IMR-90 (cell line): Measurements from ENCODE around the gene LDLRAD4. TPM values are rescaled to one million over a fixed set of nuclear protein-coding genes. Genes with fewer than 3 reads are reported as not detected.
A peak's percentile ranks its signal among the peaks of the same experiment; 100 is the strongest.
"Not testable (repeated sequence)": the region's sequence is repeated elsewhere in the genome, so short reads cannot be mapped to it uniquely, and the experiment has no call there.

Experiments
- ATAC-seq: fragments of 200-7000 bp; cut with Tn5 transposase; 2 replicates; pipeline ENCODE4 v1.9.1; 2020; ENCODE audit warnings: low read depth, mild to moderate bottlenecking, moderate library complexity
- BruUV-seq: library from RNA; stranded (reverse); fragments of 400-500 nt; replicated peaks from 2 replicates; lab custom pipeline; 2021; lab: Mats Ljungman, UMichigan
- CTCF ChIA-PET: fragments of 300-600 bp; formaldehyde crosslinking; extraction: SDS; loops from one replicate; lab custom pipeline; 2021; ENCODE audit warnings: antibody characterized with exemption; lab: Yijun Ruan, JAX
- POLR2A ChIA-PET: fragments of 300-600 bp; sonication (Branson Sonifier 250); formaldehyde crosslinking; loops from one replicate; lab custom pipeline; 2022; ENCODE audit warnings: antibody characterized with exemption; ENCODE audit not compliant: unreplicated experiment; lab: Charles Lee
- DNase-seq: peaks from one replicate; pipeline ENCODE4 v3.0.0; 2013
- H2AFZ ChIP-seq: replicated peaks from 2 replicates; pipeline ENCODE3; 2013; ENCODE audit warnings: low read length, mild to moderate bottlenecking; ENCODE audit not compliant: poor library complexity
- H2AK5ac ChIP-seq: 2 replicates; pipeline ENCODE4 v1.6.1; 2013; ENCODE audit warnings: low read depth, low read length, inconsistent platforms
- H2AK9ac ChIP-seq: replicated peaks from 2 replicates; pipeline ENCODE3; 2013; ENCODE audit warnings: mild to moderate bottlenecking, low read depth, low read length, moderate library complexity; ENCODE audit not compliant: poor library complexity
- H2BK120ac ChIP-seq: 2 replicates; pipeline ENCODE4 v1.6.1; 2013; ENCODE audit warnings: low read depth, low read length, inconsistent platforms
- H2BK15ac ChIP-seq: 3 replicates; pipeline ENCODE4 v1.6.1; 2013; ENCODE audit warnings: low read depth, low read length, inconsistent platforms
- H2BK20ac ChIP-seq: 2 replicates; pipeline ENCODE4 v1.6.1; 2013; ENCODE audit warnings: low read depth, mild to moderate bottlenecking, inconsistent platforms, low read length, moderate library complexity
- H2BK5ac ChIP-seq: 2 replicates; pipeline ENCODE4 v1.6.1; 2013; ENCODE audit warnings: mild to moderate bottlenecking, low read depth, low read length, inconsistent platforms; ENCODE audit not compliant: poor library complexity, severe bottlenecking
- H3K14ac ChIP-seq: replicated peaks from 2 replicates; pipeline ENCODE4 v1.6.1; 2013; ENCODE audit warnings: low read depth, low read length, inconsistent platforms
- H3K18ac ChIP-seq: 2 replicates; pipeline ENCODE4 v1.6.1; 2013; ENCODE audit warnings: low read depth, low read length, control low read depth
- H3K23ac ChIP-seq: 2 replicates; pipeline ENCODE4 v1.6.1; 2013; ENCODE audit warnings: low read depth, low read length, inconsistent platforms
- H3K27ac ChIP-seq: 2 replicates; pipeline ENCODE4 v1.5.1; 2013; ENCODE audit warnings: mild to moderate bottlenecking, control low read depth, low read length; ENCODE audit not compliant: insufficient read depth
- H3K27me3 ChIP-seq: 2 replicates; pipeline ENCODE4 v1.6.1; 2013; ENCODE audit warnings: low read length; ENCODE audit not compliant: control insufficient read depth, insufficient read depth
- H3K36me3 ChIP-seq: 2 replicates; pipeline ENCODE4 v1.6.1; 2013; ENCODE audit warnings: low read length, mixed read lengths; ENCODE audit not compliant: control insufficient read depth, insufficient read depth
- H3K4ac ChIP-seq: 2 replicates; pipeline ENCODE4 v1.6.1; 2013; ENCODE audit warnings: low read depth, low read length, inconsistent platforms
- H3K4me1 ChIP-seq: 2 replicates; pipeline ENCODE4 v1.6.1; 2013; ENCODE audit warnings: low read length, mixed read lengths; ENCODE audit not compliant: control insufficient read depth, insufficient read depth
- H3K4me2 ChIP-seq: 2 replicates; pipeline ENCODE4 v1.6.1; 2013; ENCODE audit warnings: low read depth, mild to moderate bottlenecking, control low read depth, low read length, moderate library complexity
- H3K4me3 ChIP-seq: 2 replicates; pipeline ENCODE4 v1.5.1; 2013; ENCODE audit warnings: low read depth, mild to moderate bottlenecking, control low read depth, low read length, moderate library complexity; ENCODE audit not compliant: insufficient read depth
- H3K56ac ChIP-seq: 2 replicates; pipeline ENCODE4 v1.6.1; 2013; ENCODE audit warnings: low read length, inconsistent platforms; ENCODE audit not compliant: insufficient read depth; ENCODE audit errors: extremely low read depth
- H3K79me1 ChIP-seq, 2 experiments: 2 replicates each; pipeline ENCODE4 v1.6.1; 2013; ENCODE audit warnings: low read length in 2 of 2, inconsistent platforms in 1 of 2, low read depth in 1 of 2
- H3K9ac ChIP-seq: 2 replicates; pipeline ENCODE4 v1.6.1; 2013; ENCODE audit warnings: low read depth, low read length, control low read depth
- H3K9me1 ChIP-seq: 2 replicates; pipeline ENCODE4 v1.6.1; 2013; ENCODE audit warnings: low read length, inconsistent platforms; ENCODE audit not compliant: insufficient read depth
- H3K9me3 ChIP-seq: 2 replicates; pipeline ENCODE4 v1.6.1; 2013; ENCODE audit warnings: low read length; ENCODE audit not compliant: control insufficient read depth, insufficient read depth
- H4K20me1 ChIP-seq: 2 replicates; pipeline ENCODE4 v1.6.1; 2013; ENCODE audit warnings: low read length, inconsistent platforms; ENCODE audit not compliant: insufficient read depth
- H4K5ac ChIP-seq: 2 replicates; pipeline ENCODE4 v1.6.1; 2013; ENCODE audit warnings: mild to moderate bottlenecking, low read depth, low read length, control low read depth
- H4K8ac ChIP-seq, 2 experiments: 2 replicates each; pipeline ENCODE4 v1.6.1; 2013; ENCODE audit warnings: low read depth in 2 of 2, low read length in 2 of 2, control low read depth in 1 of 2, inconsistent platforms in 1 of 2
- H4K91ac ChIP-seq: 2 replicates; pipeline ENCODE4 v1.6.1; 2013; ENCODE audit warnings: low read depth, low read length, inconsistent platforms; ENCODE audit not compliant: insufficient read depth
- BHLHE40 ChIP-seq: fragments of 150-350 bp; IDR thresholded peaks from 2 replicates; pipeline ENCODE4 v1.6.1; 2016; ENCODE audit warnings: mild to moderate bottlenecking, low read depth, low read length
- CEBPB ChIP-seq: IDR thresholded peaks from 2 replicates; pipeline ENCODE4 v1.6.1; 2012; ENCODE audit warnings: low read depth, low read length, improper control_type of control experiment
- WGBS, 2 experiments: methylation state at CpG; one replicate each; pipeline versions ENCODE4 v1.1.5 to v1.1.7; 2013; ENCODE audit warnings: missing lambda C conversion rate in 2 of 2; ENCODE audit not compliant: insufficient read length in 1 of 2; ENCODE audit errors: extremely low coverage in 2 of 2; 5-methylcytosine and 5-hydroxymethylcytosine counted together
- dilution Hi-C: fragments of 300-500 bp; cut with HindIII; formaldehyde crosslinking; loops from one replicate; pipeline ENCODE4 v1.14.3; 2018; ENCODE audit warnings: low sequenced_read_pairs; ENCODE audit not compliant: unreplicated experiment
- in situ Hi-C: fragments of 300-500 bp; cut with MboI; formaldehyde crosslinking; loops from 3 replicates; pipeline ENCODE4 v1.14.3; 2019; ENCODE audit warnings: low sequenced_read_pairs, inconsistent platforms, mixed read lengths
- intact Hi-C: fragments of 100-400 bp; cut with micrococcal nuclease; formaldehyde crosslinking; loops from 2 replicates; pipeline ENCODE4 v1.10.0; 2022
- polyA plus RNA-seq, 3 experiments: library from polyadenylated mRNA; depleted of rRNA; stranded (reverse); fragments of >200 nt; gene quantifications; 2 replicates each; pipeline ENCODE4 v1.2.3, GENCODE V29; 2012; ENCODE audit warnings: low replicate concordance in 1 of 3
- total RNA-seq: library from RNA; depleted of rRNA; stranded (reverse); fragments of >200 nt; gene quantifications from 2 replicates; pipeline ENCODE4 v1.2.3, GENCODE V29; 2012

LDLRAD4 gene
- total and polyA plus RNA-seq, 2 of the 4 experiments (the other 2 are of a cell fraction) = not detected

- H3K4me2 ChIP-seq = no peak overlapping the region
- H2AFZ ChIP-seq = no peak overlapping the region
- in situ Hi-C loops (no loop called here), dilution Hi-C loops (no loop called here), intact Hi-C loops (no loop called here)
- no peak overlapping the region for H2BK5ac ChIP-seq
- H3K4me3 ChIP-seq = no peak overlapping the region
- ChIA-PET CTCF (no interaction called here), POLR2A (no interaction called here)
- H3K79me1 ChIP-seq = no peaks in the 10 kb centered on the region
- no peaks in the 10 kb centered on the region for H3K4me1 ChIP-seq
- no peak overlapping the region for H4K91ac ChIP-seq
- BruUV-seq = no TSS peak
- no peak overlapping the region for H2AK9ac ChIP-seq
- H3K4ac ChIP-seq = no peak overlapping the region
- TF ChIP-seq BHLHE40 (no peak), CEBPB (0 out of 2 replicates have a peak, but pooled peaks have one; percentile 41)
- H2BK120ac ChIP-seq = no peak overlapping the region
- H2BK15ac ChIP-seq = no peak overlapping the region
- H3K9ac ChIP-seq = no peak overlapping the region
- H3K9me3 ChIP-seq = no peaks in the 10 kb centered on the region
- H2BK20ac ChIP-seq = no peak overlapping the region
- no peak overlapping the region for H4K5ac ChIP-seq
- no peak overlapping the region for H3K14ac ChIP-seq
- no peak overlapping the region for H4K8ac ChIP-seq
- DNase-seq (no peak), ATAC-seq (no peak)
- H3K27me3 ChIP-seq = no peaks in the 10 kb centered on the region
- H2AK5ac ChIP-seq = no peak overlapping the region
- no peak overlapping the region for H3K18ac ChIP-seq
- no peaks in the 10 kb centered on the region for H3K36me3 ChIP-seq
- no peaks in the 10 kb centered on the region for H4K20me1 ChIP-seq
- H3K9me1 ChIP-seq = no peaks in the 10 kb centered on the region
- H3K23ac ChIP-seq = no peak overlapping the region
- no peak overlapping the region for H3K56ac ChIP-seq
- WGBS, 2 experiments = no CpG with 5 or more reads among the region's 1 CpG
- no peak overlapping the region for H3K27ac ChIP-seq
Measured at GRCh38 chr18:13339653-13340052, 121.1 kb downstream of the LDLRAD4 start.

GRCh38 chr18:13346449-13346848, 127.9 kb downstream of the LDLRAD4 start:
- dilution Hi-C loops = not testable (repeated sequence)

More at GRCh38 chr18:13346449-13346848, 127.9 kb downstream of the LDLRAD4 start:
- H2BK120ac ChIP-seq, H3K9me3 ChIP-seq, H3K14ac ChIP-seq, H3K4me1 ChIP-seq, H2AK5ac ChIP-seq, intact Hi-C loops, H3K79me1 ChIP-seq, H2BK15ac ChIP-seq, H3K36me3 ChIP-seq, CTCF ChIA-PET, H3K27me3 ChIP-seq, H3K23ac ChIP-seq, H3K18ac ChIP-seq, DNase-seq, H4K20me1 ChIP-seq, H3K9ac ChIP-seq, H2AFZ ChIP-seq, H2AK9ac ChIP-seq, H3K56ac ChIP-seq, H4K8ac ChIP-seq, H4K5ac ChIP-seq, POLR2A ChIA-PET, H3K27ac ChIP-seq, H3K4me2 ChIP-seq, H2BK5ac ChIP-seq, H3K9me1 ChIP-seq, H3K4ac ChIP-seq, H2BK20ac ChIP-seq, in situ Hi-C loops, H3K4me3 ChIP-seq, BruUV-seq, ATAC-seq, H4K91ac ChIP-seq: not testable (repeated sequence)
